GM21447 (cell line): Measurements from ENCODE around the gene RALGAPA2.

Source experiments
- ATAC-seq: cut with Tn5 transposase; IDR thresholded peaks from one replicate; pipeline ENCODE4 v1.9.1; 2021; ENCODE audit not compliant: unreplicated experiment

The RALGAPA2 gene

DNA sequence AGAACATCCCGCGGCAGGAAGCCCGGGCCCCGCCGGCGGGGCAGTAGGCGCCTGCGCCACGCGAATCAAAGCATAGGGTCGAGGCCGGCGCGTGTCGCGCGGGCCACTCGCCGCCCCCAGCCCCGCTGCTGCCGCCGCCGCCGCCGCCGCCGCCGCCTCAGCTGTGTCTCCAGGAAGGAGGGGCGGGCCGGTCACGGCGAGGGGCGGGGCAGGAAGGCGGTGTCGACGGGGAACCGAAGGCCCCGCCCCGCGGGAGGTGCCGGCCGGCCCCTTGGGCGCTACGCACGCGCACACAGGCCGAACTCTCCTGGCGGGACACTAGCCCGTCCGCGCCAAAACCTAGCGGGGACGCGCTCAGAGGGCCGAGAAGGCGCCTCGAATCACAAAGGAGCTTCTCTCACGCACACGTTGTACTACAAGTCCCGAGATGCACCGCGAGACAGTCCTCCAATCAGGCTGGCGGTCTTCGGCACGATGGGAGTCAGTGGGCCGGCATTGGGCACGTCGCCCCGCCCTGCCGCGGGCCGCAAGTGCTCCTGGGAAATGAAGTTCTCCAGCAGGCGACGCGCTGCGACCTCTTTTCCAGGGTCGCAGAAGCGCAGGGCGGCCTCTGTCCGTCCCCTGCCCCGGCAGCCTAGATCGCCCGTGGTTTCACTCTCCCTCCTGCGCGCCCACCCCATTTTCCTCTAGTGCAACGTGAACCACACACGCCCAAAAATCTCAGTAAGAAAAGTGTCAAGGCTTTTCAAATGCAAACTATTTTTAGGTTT is at the start of gene RALGAPA2:
Gene RALGAPA2, minus strand, starts transcription at position 171 of the 770 bp plus-strand sequence. Its CDS starts 164 bp downstream, at position 7.
- peak; percentile 94 for ATAC-seq

DNA sequence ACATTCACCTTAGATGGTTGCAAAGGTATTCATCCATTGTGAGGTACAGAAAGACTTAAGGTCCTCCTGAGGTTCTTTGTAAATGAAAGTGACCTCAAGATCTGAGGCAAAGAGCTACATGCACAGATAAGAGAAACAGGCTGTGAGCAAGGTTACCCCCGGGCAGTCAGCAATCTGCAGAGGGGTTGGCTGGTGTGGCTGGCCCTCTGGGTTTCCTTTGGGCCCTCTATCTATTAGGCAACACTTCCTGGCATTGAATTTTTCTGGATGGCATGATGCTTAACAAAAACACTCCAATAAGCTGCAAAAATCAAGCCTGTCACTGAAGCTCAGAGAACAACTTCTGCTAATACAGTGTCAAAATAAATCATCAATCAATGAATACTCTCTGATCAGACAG is 48.9 kb upstream of the RALGAPA2 start:
- no peak for ATAC-seq

DNA sequence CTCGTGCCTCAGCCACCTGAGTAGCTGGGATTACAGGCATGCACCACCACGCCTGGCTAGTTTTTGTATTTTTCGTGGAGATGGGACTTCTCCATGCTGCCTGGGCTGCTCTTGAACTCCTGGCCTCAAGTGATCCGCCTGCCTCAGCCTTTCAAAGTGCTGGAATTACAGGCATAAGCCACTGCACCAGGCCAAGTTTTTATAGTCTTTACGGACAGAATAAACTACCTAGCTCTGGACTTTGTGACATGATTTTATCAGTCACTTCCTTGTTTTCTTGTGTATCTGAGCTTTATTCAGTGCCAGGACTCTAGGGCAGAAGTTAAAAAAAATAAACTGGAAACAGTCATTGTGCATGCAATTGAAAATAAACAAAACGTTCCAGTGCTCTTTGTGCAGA is 46.7 kb upstream of the RALGAPA2 start:
- no peak for ATAC-seq

DNA sequence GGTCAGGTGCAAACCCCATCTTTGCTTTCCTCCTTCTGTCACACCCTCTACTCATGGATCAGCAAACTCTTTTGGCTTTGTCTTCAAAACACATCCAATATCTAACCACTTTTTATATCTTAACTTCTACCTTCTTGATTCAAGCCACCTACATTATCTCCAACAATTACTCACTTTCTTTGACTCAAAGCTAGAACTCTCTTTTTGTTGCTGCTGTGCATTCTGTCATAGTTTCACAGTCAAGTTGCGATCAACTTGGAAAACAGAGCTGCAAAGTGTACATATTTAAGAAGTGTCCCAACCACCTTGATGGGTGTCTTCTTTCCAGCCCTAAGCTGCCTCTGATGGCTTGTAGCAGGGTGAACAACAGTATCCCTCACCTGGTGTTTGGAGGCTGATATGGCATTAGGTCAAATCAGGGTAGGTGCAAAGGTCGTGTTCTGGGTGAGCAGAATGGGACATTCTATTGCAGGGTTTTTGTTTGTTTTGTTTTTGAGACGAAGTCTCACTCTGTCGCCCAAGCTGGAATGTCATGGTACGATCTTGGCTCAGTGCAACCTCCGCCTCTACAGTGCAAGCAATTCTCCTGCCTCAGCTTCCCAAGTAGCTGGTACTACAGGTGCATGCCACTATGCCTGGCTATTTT is 43.4 kb upstream of the RALGAPA2 start:
- ATAC-seq = no peak

DNA sequence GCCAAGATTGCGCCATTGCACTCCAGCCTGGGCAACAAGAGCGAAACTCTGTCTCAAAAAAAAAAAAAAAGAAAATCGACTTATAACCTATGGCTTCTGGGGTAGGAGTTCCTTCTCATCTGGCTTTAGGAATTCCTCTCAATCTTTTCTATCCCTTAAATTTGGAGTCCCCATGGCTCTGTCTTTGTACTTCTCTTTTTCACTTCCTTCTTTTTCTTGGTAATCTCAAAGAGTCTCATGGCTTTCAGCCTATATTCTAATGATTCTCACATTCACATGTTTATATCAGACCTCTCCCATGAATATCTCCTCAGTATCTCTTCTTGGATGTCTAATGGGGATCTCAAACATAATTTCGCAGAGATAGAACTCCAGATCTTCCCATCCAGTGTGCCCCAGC is 42.8 kb upstream of the RALGAPA2 start:
- no peak for ATAC-seq

DNA sequence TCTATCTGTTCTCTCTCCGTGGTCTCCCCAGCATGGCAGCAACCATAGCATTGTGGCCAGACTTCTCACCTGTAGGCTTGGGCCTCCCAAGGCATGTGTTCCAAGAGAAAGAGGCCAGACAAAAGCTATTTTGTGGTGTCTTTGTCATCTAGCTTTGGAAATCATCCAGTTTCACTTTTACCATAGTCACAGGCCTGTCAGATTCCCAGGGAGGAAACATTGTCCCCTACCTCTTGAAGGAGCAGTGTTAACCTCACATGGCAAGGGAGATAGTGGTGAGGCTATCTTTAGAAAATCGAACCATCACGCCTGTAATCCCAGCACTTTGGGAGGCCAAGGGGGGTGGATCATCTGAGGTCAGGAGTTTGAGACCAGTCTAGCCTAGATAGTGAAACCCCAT is 42.3 kb upstream of the RALGAPA2 start:
- no peak for ATAC-seq

DNA sequence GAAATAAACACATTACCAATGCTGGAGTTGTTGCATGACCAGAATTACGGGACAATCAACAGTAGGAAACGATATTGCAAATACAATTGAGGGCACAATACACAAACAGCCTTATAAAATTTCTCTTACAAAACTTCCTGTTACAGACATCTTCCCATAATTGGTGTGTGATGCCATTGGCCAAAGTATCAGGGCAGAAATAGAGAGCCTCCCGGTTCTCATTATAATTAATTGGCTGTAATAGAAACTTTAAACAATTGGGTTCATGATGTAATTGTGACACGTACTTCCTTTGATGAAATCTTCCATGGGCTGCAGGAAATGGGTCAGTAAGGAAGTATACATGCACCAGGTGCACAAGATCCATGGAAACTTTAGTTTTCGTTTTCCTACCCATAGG is 40.3 kb upstream of the RALGAPA2 start:
- no peak for ATAC-seq

DNA sequence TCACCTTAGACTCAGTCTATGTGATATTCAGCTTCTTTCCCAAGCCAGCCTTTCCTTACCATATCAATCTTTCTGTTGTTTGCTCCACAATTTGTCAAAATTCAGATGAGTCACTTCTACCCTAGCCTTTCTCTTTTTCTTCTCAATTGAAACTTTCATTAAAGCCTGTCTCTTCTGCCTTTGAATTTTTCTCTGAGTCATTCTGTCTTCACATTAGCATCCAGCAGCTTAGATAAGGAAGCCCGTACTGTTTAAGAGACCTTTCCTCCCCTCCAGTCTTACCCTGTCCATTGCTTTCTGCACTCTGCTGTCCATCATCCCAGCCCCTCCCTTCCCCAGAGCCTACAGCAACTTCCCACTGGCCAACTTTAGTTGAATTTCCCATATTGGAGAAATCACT is 34.9 kb upstream of the RALGAPA2 start:
- no peak for ATAC-seq

DNA sequence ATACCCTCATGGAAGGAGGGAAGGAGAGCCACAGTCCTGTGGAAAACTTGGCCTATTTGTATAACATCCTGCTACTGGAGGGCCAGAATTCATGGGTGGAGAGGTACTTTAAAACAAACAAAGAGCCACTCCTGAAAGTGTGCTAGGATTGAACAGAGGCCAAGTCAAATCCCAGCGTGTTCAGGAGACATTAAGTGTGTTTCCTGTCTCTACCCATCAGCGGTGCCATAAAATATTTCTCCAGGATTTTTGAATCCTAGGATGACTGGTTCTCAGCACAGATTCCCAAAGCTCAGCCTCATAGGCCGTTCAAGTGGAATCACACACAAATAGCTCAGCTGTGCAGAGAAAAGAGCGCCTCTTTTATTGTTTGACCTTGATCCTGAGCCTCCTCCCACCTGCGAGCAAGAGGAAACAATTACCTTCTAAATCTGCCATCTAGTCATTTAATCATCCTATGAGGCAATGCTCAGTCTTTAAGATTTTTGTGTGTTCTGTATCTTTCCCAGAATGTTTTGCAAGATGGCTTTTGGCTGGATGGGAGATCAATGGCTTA is 31.8 kb upstream of the RALGAPA2 start:
- no peak for ATAC-seq

DNA sequence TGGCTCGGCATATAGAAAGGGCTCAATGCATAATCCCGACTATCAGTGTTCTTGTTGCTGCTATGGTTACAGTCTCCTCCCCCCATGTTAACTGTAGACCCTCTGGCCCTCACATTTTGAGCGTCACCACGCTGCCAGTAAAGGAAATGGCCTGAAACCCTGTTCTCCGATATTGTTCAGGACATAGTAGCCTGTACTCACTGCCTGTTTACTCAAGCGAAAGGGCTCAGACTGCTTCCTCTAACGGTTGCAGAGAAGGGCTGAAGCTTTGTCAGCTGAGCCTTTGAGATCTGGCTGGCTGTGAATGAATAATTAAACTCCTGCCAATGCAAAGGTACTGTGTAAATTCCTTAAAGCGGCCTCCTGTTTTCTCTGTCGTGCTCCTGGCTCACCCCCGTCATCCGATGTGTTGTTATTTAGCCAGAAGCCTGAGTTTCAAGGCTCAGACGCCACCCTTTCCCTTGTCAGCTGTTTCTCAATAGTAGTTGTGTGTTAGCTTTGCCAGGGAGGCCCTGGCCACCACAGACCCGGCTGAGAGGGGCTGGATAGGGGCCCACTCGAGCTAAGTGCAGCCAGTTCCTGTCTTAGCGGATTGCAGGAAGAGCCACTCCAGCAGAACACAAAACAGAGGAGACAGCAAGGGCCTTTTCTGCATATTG is 31.2 kb upstream of the RALGAPA2 start:
- ATAC-seq = no peak

DNA sequence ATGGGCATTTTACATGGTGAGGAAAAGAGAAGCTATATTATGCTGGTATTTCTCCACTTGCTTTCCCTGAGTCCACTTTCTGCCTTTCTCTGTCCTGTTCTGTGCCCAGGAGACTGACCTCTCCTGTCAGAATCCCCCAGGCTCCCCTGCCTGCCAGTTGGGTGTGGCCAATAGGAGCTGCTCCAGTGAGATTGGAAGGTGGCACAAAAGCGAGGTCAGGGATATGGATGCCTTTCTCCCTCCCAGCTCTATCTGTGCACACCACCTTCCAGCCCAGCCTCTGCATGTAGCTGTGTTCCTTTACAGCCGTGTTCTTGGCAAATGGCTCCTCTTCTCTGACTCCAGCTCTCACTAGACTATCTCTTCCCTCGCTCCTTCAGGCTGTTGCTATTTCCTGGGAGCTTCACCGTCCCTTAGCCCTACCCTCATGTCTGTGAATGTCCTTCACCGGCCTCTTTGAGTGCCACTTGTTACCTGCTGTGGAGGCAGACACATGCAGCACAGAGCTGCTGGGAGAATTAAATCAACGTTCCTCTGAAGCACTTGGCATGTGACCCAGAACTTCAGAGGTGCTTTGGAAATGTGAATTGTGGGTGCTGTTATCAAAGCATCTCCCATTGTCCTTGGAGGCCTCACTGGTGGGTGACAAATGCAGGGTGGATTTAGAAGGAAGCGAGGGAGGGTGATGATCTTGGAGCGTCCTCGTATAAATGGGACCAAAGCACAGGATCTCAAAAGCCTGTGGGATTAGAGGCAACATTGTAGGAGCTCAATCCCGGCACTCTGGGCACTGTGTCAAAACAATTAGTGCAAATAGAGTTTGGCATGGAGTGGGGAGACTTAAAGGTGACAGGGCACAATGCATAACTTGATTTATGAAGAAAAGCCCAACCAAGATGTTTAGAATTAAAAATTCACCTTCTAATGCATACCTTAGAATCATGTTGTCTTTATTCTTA is 28.9 kb upstream of the RALGAPA2 start:
- ATAC-seq = no peak

DNA sequence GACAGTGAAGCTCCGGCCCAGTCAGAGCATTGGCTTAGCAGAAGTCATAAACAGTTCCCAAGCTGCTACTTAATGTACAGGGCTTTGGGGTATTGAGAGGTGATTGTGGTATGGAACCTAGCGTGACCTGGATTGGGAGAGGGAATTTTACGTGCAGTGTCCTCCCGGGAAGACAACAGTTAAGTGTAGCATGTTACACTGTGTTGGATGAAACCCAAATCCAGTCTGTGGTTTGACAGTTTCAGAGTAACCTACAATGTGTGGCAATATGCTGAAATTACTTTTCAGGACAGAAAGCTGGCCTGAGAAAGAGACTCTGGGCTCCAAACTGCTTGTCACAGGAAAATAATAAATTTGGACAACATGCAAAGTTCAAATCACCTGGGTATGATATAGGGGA is 28.1 kb upstream of the RALGAPA2 start:
- no peak for ATAC-seq

DNA sequence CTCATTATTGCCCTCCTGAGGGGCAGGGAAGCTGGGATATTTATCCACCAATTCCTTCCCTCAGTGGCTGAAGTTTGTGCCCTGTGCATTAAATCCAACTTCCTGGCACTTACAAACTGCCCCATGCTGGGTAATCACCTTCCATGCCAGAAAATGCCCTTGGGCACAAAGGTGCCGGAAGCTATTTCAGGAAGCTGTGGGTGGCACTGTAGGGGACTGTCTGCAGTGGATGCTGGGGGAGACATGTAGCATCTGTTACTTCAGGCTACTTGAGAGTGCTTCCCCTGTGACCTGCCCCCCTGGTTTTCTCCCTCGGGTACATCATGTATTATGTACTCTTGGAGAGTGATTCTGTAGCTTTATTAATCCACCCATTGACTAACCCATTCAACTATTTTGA is 24.7 kb upstream of the RALGAPA2 start:
- ATAC-seq = no peak

DNA sequence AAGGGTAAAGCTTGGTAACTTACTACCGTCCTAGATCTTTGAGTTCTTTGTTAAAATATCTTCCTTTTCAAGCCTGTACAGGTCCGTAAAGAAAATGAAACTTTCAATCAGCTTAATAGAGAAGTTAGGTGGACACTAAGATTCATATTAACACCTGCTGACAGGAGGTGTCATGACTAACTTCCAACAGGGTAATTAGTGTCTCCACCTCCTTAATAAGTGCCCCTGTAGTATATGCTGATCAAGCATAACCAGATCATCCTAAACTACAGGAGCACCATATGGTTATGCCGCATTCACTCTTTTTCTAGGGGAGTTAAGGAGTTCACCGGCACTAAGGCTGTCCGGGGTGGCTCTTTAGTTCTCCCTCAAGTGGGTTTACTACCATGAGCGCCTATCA is 23.9 kb upstream of the RALGAPA2 start:
- no peak for ATAC-seq

DNA sequence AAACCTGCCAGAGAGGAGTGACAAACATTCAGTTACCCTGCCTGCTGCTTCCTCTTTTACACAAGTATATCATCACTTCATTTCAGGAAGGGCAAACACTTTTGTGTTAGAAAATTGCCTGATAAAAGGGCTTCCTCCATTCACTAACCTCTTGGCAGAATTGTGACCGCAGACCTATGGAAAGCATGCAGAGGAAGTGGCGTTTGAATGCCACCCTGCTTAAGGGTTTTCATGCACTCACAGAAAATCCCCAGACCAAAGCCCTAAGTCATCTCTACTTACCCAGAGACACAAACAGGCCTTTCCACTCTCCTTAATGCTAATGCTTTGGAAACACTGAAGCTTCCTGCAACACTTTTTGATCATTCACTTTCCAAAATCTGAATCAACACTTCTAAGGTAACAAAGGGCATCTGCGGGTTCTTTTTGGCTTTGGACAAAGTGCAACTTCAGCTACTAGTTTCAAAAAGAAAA is 22.1 kb upstream of the RALGAPA2 start:
- ATAC-seq = peak; percentile 60

DNA sequence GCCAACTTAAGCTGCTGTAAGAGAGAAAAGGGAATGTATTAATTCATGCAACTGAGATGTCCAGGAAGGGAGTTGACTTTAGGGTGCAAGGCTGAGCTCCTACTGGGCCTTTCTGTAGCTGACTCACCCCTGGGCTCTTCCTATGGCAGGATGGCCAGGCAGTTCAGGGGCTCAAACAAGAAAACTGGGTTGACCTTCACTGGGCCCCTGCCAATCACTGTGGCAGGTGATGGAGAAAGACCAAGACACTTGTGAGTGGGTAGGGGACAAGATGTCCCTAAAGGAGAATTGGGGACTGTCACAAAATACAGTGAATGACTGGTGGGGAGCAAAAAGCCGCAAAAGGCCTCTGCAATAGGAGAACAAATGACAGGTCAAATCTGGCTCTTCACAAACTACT is 21.5 kb upstream of the RALGAPA2 start:
- ATAC-seq = no peak

DNA sequence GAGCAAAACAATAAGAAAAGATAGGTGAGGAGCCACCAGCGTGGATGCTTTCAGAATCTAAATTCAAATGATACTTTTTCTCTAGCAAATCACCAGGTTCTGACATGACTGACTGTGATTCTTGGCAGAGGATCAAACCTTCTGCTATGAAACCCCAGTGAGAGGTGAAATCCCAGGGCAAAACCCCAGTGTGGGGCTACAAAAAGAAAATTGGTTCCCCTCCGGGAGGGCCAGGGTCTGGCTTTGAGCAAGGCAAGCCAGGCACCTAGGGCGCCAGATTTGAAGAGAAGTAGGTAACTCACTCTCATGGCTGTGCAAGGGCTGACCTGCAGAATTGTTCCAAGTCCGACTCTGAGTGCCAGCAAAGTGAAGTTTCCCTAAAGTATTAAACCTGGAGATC is 20.2 kb upstream of the RALGAPA2 start:
- ATAC-seq = no peak

DNA sequence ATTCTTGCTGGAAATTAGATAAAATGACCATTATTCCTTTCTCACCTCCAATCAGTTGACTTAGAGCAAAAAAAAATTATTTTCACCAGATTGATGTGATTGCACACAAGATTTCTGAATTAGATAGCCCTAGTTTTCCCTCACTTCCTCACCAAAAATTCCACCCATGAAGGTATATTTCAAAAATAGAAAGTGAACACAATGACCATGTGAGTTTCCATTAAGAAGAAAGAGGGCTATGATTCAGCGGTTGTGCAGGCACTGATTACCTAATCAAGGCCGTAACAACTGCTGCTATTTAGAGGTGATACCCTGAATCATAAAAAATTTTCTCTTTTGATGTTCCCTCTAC is 19.5 kb upstream of the RALGAPA2 start:
- no peak for ATAC-seq

DNA sequence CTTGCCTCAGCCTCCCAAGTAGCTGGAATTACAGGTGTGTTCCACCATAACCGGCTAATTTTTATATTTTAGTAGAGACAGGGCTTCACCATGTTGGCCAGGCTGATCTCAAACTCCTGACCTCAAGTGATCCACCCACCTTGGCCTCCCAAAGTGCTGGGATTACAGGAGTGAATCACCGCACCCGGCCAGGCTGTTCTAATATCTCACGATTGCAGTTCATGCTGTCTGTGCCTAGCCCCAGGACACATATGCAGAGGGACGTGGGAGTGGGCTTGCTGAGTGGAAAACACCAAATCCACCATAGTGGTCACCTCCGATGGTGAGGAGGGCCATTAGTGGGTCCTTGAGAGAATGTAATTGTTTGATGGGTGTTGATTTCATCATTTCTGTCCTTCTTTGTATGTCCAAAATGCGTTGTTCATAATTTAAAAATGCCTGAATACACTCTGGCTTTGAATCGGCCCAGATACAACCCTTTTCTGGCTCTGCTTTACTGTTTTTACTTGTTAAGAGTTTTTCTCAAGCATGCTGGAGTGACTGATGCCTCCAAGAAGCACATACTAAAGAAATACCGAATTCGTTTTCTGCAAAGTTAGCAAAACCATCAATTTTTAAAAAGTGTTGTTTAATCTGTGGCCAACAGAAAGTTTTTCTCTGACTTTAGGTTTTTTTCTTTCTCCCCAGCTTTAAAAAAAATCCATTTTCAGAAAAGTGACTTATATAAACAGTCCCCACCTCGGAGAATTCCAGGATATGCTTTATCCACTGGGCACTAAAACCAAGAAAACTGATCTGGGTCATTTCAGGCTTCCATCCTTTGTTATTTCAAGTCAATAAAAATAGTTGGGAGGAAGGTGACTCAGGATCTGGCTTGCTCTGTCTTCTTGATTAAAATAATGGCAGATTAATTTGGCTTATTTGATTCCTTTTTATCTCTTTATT is 18.8 kb upstream of the RALGAPA2 start:
- no peak for ATAC-seq

DNA sequence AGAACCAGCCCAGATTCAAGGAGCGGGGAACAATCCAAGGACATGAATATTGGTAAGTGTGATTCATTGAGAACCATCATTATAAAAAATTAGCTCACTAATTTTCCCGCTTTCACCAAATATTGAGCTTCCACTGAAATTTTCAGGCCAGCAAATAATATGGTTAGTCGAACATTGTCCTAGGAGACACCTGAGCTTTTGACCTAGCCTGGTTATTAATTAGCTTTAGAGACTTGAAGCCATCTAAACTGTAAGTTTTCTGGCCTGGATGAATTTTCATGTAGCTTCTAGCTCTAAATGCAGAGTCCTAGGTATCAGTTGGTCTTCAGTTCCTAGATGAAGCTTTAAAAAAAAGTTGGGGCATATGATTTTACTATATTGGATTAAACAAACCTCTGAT is 17.1 kb upstream of the RALGAPA2 start:
- no peak for ATAC-seq
